Thymus (tissue), 11 donors: Measurements from ENCODE around the gene LBP. TPM values are rescaled to one million over a fixed set of nuclear protein-coding genes. Genes with fewer than 3 reads are reported as not detected.

ENCODE experiments used
- DNase-seq, 9 donors: peaks; one replicate each; pipeline ENCODE4 v3.0.0-alpha.2; 2013; ENCODE audit warnings: low spot score in 9 of 9, low read depth in 6 of 9, missing footprints in 1 of 9
- H3K27ac ChIP-seq, 2 donors: one replicate each; pipeline ENCODE4 v1.5.1; 2013; ENCODE audit warnings: control low read depth in 1 of 2, low read depth in 1 of 2, low read length in 1 of 2, mild to moderate bottlenecking in 1 of 2, moderate library complexity in 1 of 2
- H3K27me3 ChIP-seq, 2 donors: one replicate each; pipeline ENCODE4 v1.5.1; 2013; ENCODE audit warnings: low read length in 1 of 2; ENCODE audit not compliant: control insufficient read depth in 2 of 2, insufficient read depth in 1 of 2
- H3K36me3 ChIP-seq, 2 donors: one replicate each; pipeline ENCODE4 v1.5.1; 2013; ENCODE audit warnings: low read length in 1 of 2, mild to moderate bottlenecking in 1 of 2, moderate library complexity in 1 of 2; ENCODE audit not compliant: control insufficient read depth in 2 of 2, insufficient read depth in 2 of 2
- H3K4me1 ChIP-seq, 2 donors: one replicate each; pipeline ENCODE4 v1.5.1; 2013; ENCODE audit warnings: low read length in 2 of 2; ENCODE audit not compliant: control insufficient read depth in 2 of 2, insufficient read depth in 2 of 2
- H3K4me3 ChIP-seq, 2 donors: one replicate each; pipeline ENCODE4 v1.5.1; 2013; ENCODE audit warnings: low read length in 2 of 2, control low read depth in 1 of 2, mild to moderate bottlenecking in 1 of 2
- H3K9me3 ChIP-seq, 2 donors: one replicate each; pipeline ENCODE4 v1.5.1; 2013; ENCODE audit warnings: low read length in 1 of 2, mild to moderate bottlenecking in 1 of 2; ENCODE audit not compliant: control insufficient read depth in 2 of 2, insufficient read depth in 1 of 2
- WGBS: extraction: QIAGEN DNeasy Blood & Tissue Kit; methylation state at CpG from one replicate; pipeline ENCODE4 v1.1.7; 2013; 5-methylcytosine and 5-hydroxymethylcytosine counted together
- polyA plus RNA-seq: library from polyadenylated mRNA; stranded (reverse); fragments of 200-250 nt; gene quantifications from one replicate; pipeline ENCODE4 v1.2.3, GENCODE V29; 2013
- total RNA-seq: library from RNA; stranded (reverse); fragments of 120-200 nt; gene quantifications from one replicate; pipeline ENCODE4 v1.2.4, GENCODE V29; 2013
- donor health status: healthy.

Gene LBP
- total and polyA plus RNA-seq, 2 donors, result 0.09 to 0.32 TPM

DNA sequence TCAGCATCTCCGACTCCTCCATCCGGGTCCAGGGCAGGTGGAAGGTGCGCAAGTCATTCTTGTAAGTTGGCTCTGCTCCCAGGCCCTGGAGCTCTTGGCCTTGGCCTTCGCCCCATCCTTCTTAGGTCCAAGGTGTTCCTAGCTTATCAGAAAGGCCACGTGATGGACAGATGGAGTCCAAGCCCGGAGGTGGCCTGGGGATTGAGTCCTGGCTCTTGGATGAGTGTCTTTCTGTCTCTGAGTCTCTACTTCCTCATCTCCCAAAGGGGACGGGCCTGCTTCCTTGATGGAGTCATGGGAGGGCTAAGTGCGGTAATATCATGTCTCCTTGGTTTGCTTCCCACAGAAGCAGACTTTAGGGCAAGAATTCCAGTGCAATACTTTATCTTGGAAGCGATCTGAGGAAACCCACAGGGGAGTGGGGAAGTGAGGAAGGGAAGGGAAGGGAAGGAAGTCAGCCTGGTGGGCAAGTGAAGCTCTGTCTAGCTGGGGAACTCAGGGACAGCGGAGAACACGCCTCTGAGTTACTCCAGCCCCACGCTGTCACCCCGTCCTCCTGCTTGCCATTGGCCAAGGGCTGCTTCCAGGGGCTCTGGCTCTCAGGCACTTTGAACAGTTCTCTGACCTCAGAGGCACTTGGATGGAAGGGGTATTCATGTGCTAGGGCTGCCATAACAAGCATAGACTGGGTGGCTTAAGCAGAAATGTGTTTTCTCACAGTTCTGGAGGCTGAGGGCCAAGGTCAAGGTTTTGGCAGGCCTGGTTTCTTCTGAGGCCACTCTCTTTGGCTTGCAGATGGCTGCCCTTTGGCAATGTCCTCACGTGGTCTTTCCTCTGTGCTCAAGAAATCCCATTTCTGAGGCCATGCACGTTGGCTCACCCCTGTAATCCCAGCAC lies 4.8 kb downstream of the LBP start:
- 90% methylated on average over 15 of the region's 15 CpGs for WGBS
- Histone ChIP-seq H3K9me3 (no peaks in the 10 kb centered on the region), H3K27ac (no peak overlapping the region), H3K36me3 (no peaks in the 10 kb centered on the region), H3K27me3 (no peaks in the 10 kb centered on the region), H3K4me3 (no peak overlapping the region), H3K4me1 (no peaks in the 10 kb centered on the region)
- no peak for DNase-seq

- no peak for DNase-seq
- H3K9me3 ChIP-seq, result no peaks in the 10 kb centered on the region
- 32% methylated on average over 7 of the region's 7 CpGs for WGBS
- no peaks in the 10 kb centered on the region for H3K4me1 ChIP-seq
- H3K27ac ChIP-seq, result no peak overlapping the region
- no peak overlapping the region for H3K4me3 ChIP-seq
- H3K36me3 ChIP-seq, result no peaks in the 10 kb centered on the region
- no peaks in the 10 kb centered on the region for H3K27me3 ChIP-seq
These were observed 7.0 kb downstream of the LBP start for GRCh38 chr20:38353316-38353715.

- 97% methylated on average over 10 of the region's 10 CpGs for WGBS
- H3K27ac ChIP-seq, result no peak overlapping the region
- H3K9me3 ChIP-seq, result no peaks in the 10 kb centered on the region
These were observed 7.9 kb downstream of the LBP start for GRCh38 chr20:38354227-38354626.

GRCh38 chr20:38355161-38356012 lies 9.1 kb downstream of the LBP start:
- WGBS, result 88% methylated on average over 18 of the region's 18 CpGs
- no peaks in the 10 kb centered on the region for H3K4me1 ChIP-seq
- H3K4me3 ChIP-seq, result no peak overlapping the region

More at GRCh38 chr20:38354227-38354626, 7.9 kb downstream of the LBP start:
- Histone ChIP-seq H3K36me3 (no peaks in the 10 kb centered on the region), H3K4me1 (no peaks in the 10 kb centered on the region), H3K4me3 (no peak overlapping the region), H3K27me3 (no peaks in the 10 kb centered on the region)
- no peak for DNase-seq

DNA sequence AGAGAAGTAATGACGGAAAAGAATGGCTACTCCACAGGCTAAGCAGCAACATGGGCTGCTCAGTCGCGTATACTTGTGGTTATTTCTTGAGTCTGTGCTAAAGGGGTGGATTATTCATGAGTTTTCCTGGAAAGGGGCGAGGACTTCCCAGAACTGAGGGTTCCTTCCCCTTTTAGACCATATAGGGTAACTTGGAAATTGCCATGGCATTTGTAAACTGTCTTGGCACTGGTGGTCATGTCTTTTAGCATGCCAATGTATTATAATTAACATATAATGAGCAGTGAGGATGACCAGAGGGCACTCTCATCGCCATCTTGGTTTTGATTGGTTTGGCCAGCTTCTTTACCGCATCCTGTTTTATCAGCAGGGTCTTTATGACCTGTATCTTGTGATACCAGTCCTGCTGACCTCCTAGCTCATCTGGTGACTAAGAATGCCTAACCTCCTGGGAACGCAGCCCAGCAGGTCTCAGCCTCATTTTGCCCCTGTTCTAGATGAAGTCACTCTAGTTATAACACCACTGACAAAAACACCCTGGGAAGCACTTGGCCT lies 11.4 kb downstream of the LBP start:
- Histone ChIP-seq H3K27ac (no peak overlapping the region), H3K36me3 (no peaks in the 10 kb centered on the region), H3K27me3 (no peaks in the 10 kb centered on the region), H3K4me1 (no peaks in the 10 kb centered on the region), H3K9me3 (no peaks in the 10 kb centered on the region), H3K4me3 (no peak overlapping the region)
- no peak for DNase-seq
- WGBS, result 56% methylated on average over 7 of the region's 7 CpGs

More at GRCh38 chr20:38355161-38356012, 9.1 kb downstream of the LBP start:
- no peak for DNase-seq
- H3K36me3 ChIP-seq, result no peaks in the 10 kb centered on the region
- no peaks in the 10 kb centered on the region for H3K9me3 ChIP-seq
- no peaks in the 10 kb centered on the region for H3K27me3 ChIP-seq
- H3K27ac ChIP-seq, result no peak overlapping the region

DNA sequence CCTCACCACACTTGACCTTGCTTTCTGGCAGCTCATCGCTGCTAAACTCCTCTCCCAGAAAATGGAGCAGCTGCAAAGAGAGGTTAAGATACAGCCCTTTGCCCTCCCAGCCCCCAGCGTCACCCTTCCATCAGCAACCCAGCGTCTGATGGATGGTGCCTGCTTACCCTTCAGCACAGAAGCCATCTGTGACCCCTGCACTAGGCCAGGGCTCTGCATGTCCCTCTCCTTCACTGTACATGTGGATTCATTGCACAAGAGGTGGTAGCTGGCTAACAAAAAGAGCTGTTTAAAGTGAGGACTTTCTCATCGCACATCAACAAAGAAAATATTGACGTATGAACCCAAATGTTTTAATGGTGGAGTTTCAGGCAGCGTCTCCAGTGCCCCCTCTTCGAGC lies 12.3 kb downstream of the LBP start:
- Histone ChIP-seq H3K36me3 (no peaks in the 10 kb centered on the region), H3K4me1 (no peaks in the 10 kb centered on the region), H3K27ac (no peak overlapping the region), H3K4me3 (no peak overlapping the region), H3K9me3 (no peaks in the 10 kb centered on the region), H3K27me3 (no peaks in the 10 kb centered on the region)
- DNase-seq, result no peak
- 95% methylated on average over 7 of the region's 7 CpGs for WGBS

- Histone ChIP-seq H3K4me3 (no peak overlapping the region), H3K4me1 (no peaks in the 10 kb centered on the region), H3K27ac (no peak overlapping the region), H3K36me3 (no peaks in the 10 kb centered on the region), H3K27me3 (no peaks in the 10 kb centered on the region), H3K9me3 (no peaks in the 10 kb centered on the region)
- no peak for DNase-seq
- WGBS, result 96% methylated on average over 8 of the region's 8 CpGs
These were observed 16.9 kb downstream of the LBP start for GRCh38 chr20:38363004-38363747.

DNA sequence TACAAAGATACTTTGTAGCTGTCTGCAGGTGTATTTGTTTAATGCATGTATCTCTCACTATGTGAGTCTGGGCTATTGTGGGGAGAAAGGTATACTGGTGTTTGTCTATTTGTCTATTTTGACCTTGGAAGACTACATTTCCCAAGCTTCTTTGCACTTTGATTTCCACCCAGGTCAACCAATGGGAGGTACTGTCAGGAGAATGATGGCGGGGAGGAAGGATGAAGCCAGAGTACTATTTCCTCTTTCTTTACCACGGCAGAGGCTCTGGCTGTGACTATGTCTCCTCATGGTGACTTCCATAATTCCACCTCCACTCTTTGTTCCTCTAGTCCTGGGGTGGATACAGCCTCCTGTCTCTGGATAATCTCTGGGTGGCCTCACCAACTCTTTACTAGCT lies 23.1 kb downstream of the LBP start:
- Histone ChIP-seq H3K27ac (no peak overlapping the region), H3K27me3 (no peaks in the 10 kb centered on the region), H3K9me3 (no peaks in the 10 kb centered on the region), H3K4me3 (no peak overlapping the region), H3K4me1 (no peaks in the 10 kb centered on the region), H3K36me3 (no peaks in the 10 kb centered on the region)
- peak in 1 of 9 donors; percentile 21 for DNase-seq
- 46% methylated on average over 2 of the region's 2 CpGs for WGBS
